ENCODE results near the gene ZFAND3.
A peak's percentile ranks its signal among the peaks of the same experiment; 100 is the strongest.

The ZFAND3 gene

DNA sequence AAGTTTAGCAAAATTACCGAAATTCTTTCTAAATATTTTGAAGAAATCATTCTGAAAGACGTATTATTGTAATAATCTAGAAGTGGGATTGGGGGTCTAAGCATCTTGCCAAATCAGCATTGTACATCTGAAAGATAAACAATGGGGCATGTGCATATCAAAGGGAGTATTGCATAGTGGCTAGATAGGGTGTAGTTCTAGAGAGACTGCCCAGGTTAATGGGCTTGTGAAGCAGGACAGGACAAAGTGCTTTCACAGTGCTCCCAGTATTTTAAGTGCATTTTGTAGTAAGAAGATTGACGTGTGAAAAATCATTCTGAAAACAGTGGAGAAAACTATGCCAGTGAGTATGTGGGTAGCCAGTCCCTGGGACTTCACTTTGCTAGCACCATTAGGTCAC is 236.8 kb downstream of the ZFAND3 start:
- DNase-seq = no peak

DNA sequence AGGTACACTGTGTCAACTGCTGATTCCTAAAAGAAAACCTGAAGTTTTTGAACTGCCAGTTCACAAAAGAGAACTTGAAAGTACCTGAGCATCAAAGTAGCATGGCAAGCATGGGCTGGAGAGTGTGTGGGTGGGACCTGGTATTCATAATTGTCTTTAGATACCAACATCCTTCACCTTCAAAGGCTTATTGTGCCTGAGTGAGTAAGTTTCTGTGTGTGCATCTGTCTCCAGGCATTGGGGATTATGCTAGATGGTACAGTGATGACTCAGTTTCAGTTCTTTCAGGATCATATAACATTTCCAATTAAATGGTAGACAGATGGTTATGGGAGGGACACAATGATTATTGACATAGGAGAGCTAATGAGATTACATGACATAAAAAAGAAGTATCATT is 238.5 kb downstream of the ZFAND3 start:
- DNase-seq = peak; percentile 46

DNA sequence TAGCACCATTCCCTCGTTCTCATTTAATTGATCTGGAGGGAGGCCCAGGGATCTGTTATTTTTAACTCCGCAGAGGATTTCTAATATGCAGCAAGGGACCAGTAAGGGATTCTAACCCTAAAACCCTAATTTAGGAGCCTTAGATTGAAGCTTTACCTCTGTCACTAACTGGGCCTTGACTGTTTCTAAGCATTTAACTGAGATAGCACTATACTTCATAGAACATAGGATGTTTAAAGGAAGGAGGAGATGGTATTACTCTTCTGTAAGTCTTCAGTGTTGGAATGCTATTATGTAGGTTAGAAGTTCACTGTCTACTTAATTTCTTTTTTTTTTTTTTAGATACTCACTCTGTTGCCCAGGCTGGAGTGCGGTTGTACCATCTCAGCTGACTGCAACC is 242.5 kb downstream of the ZFAND3 start:
- DNase-seq = no peak

DNA sequence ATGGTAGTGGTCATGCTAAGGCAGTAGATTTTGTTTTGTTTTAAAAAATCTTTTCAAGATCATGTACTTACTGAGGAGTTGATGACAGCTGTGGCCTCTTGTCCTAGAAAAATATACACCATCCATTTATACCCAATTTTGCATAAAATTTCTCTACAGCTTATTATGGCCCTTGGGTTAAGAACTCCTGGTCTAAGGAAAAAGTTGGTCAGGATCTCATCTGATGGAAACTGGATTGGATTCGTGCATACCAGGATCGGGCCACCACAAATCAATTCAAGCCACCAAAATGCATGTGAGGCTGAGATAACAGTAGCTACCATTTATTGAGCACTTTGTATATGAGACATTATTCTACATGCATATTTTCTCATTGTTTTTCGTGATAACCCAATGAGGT is 244.4 kb downstream of the ZFAND3 start:
- no peak for DNase-seq

DNA sequence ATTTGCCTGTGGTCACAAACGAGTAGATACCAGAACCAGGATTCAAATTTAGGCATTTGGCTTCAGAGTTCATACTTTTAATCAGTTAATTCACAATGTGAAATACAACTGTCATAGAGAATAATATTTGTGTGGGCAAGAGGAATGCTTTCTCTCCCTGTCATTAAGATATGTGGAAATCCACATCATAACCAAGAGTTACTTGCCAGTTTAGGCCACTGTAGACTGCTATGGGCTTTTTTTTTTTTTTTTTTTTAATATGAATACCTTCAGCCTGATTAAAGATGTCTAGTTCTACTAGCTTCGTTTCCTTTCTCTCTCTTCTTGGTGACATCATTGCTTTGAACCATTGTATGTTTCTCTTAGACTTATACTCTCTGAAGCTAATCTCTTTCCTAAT is 244.9 kb downstream of the ZFAND3 start:
- no peak for DNase-seq

DNA sequence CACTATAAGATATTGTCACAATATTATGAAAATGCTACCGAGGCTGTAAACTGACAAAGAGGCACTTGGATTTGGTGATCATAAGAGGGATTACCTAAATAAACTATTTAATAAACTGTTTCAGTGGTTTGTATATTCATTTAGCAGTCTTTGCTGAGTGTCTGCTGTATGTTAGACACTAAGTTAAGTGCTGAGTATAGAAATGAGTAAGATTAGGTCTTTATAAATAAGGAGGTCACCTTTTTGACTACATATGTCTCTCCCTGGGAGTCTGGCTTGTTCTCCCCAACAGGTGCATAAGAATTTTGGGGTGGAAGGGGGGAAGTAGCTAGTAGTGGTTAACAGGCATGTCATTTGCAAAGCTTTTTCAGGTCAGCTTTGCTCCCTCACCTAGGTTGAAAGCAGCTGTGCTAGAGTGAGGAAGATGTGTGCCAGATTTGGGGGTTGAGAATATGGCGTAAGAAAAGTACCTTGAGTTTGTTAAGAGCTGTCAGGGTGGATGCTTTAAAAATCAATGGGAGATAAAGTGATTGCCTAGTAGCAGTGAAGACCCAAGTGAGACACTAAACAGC is 246.3 kb downstream of the ZFAND3 start:
- no peak for DNase-seq

DNA sequence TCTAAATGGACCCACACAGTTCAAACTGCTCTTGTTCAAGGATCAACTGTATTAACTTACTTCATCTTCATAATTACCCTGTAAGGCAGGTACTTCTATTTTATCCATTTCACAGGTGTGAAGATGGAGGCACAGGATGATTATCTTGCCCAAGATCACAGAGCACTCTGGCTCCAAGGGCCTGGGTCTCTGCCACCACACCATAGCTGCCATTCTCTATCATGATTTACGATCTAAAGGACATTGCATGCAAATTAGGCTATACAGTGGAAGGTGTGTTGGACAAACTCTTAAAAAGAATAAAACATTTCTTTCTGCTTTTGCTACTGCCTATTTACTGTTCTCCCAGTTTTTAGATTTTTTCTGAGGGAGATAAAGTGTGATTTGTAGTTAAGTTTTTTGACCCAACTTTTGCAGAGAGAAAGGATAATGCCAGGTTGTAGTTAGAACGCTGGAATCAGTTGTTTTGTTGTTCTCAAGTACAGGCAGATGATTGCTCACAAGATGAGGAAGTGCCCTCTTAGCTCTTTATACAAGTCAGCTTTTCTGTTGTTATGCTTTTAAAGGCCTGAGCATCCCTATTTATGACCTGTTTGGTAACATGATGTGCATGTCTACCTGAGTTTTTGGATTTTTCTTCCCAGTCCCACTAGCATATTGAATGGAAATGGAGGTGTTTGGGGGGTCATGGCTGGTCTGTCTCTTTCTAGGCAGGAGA is 247.9 kb downstream of the ZFAND3 start:
- no peak for DNase-seq

DNA sequence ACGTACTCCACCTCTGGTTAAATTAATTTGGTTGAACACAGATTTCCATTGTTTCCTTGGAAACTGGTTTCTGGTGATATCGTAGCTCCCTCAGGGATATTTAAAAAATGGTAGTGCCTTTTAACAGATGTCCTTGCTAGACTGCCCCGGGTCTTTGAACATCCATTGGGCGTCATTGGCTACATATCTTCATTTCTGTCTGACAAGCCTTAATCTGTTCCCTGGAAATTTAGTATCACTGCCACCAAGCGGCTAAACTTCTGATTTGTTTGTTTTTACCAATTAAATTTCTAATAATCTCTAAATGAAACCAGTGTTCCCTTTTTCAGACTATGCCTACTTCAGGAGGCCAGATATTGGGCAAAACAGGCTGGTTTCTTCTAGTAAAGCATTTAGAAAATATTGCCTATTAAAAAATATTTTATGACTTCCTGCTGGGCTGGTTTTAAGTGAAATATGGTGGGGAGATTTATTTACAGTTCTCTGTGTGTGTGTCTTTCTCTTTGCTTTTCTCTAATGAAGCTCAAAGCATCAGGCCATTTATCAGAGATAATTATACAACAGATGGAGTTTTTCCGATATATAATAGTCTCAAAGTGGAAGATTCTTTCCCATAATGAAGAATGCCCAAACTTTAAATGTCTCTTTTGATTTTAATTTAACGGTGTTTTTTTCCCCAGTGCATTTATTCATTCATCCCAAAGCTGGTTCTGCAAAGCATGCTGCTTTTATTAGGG is 249.5 kb downstream of the ZFAND3 start:
- DNase-seq = no peak

DNA sequence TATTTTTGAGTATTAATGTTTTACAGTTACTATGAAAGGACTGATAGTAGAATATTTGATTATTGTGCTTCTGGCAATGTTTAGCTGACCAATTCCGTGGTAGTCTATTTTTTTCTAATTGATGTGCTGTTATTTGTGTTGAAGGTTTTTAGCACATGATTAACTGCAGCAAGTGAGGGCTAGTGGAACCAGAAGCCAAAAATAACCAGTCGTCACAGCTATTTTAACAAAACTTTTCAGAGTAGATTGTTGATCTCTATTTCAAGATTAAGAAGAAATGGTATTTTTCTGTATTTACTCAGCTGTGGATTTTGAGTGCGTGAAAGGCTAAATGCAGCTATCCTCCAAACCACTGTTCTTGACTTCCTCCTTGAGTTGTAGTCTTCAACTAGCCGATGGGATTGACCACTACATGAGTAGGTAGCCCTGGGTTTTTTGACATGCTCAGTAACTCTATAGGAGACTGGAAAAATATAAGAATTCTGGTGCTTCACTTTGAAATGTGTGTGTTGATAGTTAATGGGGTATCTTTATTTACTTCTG is 258.0 kb downstream of the ZFAND3 start:
- DNase-seq = no peak

DNA sequence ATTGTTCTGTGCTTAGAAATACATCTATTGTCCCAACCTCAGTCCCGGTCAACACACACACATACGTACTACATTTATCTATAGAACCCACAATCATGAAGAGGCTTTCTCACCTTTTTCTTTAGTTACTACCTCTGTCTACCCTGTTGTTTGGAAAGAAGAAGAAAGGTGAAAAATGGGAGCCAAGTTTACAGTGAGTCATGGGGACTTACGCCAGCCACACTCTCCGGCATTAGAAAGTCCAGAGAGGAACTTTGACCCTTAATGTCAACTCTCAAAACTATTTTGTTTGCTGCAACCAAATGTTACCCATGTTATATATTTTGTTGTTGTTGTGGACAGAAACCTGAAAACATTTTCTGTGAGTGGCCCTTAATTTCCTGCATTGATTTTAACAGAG is 259.1 kb downstream of the ZFAND3 start:
- no peak for DNase-seq

DNA sequence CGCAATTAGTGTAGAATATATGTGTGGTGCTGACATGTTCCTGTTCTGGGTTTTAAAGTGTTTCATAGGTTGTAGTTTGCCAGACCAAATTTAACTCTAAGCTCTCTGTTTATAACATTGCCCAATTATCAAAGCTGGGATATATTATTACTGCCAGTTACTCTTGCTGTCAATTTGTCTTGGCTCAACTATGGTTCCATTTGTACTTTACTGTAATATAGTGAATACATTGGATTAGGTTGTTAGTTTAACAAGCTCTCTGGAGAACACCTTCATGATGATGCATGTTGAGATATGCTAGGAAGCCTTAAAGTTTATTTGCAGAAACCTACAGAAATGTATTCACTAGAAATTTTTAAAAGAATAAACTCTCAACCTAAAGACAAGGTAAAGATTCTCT is 259.6 kb downstream of the ZFAND3 start:
- DNase-seq = no peak

DNA sequence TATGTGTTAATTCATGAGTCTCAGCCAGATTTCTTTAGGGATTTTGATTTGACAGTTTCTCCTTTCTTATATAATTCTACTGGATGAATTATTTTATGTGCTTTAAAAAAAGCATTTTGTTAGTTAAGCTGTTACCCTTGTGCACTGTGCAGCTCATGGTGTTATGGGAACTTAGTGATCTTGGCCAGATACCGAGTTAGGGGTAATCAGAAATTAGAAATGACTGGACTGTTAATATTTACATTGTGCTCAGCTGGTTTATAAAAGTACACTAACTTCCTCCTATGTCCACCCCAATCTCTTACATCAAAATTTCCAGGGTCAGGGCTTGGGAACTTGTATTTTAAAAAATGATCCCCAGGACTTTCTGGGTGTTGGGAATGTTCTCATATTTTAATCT is 260.0 kb downstream of the ZFAND3 start:
- no peak for DNase-seq

DNA sequence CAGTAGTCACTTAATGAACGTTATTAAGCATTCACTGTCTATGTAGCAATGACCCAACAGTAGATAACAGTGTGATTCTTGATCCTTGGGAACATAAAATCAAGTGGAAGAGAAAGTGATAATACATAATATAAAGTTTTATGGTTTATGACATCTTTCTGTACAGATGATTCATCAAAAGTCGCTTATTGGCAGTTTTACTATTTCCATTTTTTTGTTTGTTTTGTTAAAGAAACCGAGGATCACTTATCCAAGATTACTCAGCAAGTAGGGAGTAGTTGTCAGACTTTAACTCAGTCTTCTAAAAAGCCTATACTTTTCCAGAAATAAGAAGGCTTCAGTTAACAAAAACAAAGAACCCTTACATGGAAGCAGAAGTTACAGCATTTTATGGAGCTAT is 260.8 kb downstream of the ZFAND3 start:
- DNase-seq = no peak

DNA sequence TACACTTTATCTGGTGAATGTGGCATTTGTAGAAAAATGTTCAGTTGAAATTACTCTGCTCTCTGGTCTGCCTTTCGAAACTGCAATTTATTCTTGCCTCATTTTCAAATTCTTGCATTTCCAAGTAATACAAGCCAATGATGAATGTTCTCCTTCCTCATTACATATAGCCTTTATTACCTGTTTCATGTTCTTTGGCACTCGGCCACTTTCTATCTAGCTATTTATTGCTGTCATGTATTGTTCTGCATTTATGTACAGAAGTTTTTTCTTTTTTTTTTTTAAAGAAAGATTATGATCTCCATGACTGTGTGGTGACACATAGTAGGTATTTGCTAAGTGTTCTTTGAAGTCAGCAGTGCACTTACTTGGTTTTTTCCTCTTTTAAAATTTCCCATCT is 261.4 kb downstream of the ZFAND3 start:
- DNase-seq = no peak

DNA sequence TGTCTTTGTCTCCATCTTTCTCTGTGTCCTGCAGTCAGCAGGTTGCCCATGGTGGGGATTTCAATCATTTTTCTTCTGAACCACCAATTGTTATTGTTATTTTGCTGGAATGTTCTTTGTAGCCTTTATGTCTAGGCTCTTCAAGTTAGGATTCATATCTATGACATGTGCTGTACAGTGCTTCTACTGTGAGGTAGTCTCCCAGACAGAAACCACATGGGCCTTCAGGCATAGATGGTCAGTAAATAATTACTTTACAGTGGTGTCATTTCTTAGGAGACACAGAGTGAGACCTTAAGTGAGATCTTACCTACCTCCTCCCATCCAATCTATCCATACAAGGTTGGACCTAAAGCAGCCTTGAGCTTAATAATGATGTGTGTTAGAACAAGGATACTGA is 265.5 kb downstream of the ZFAND3 start:
- no peak for DNase-seq

DNA sequence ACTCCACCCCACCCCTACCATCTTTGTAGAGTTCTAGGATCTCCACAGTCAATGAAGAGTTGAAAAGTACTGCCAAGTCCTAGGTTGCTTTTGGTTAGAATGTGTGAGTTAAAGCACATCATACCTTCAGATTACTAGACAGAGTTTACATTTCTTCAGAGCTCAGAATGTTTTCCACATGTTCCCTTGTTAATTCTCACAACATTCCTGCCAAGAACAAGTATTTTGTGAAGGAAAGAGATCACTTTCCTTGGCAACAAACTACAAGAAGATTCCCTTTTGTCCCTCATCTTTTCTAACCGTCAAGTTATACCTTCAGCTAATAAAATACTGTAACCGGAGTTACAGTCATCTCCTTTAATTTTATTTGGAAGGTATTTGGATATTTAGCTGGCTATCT is 266.8 kb downstream of the ZFAND3 start:
- no peak for DNase-seq

DNA sequence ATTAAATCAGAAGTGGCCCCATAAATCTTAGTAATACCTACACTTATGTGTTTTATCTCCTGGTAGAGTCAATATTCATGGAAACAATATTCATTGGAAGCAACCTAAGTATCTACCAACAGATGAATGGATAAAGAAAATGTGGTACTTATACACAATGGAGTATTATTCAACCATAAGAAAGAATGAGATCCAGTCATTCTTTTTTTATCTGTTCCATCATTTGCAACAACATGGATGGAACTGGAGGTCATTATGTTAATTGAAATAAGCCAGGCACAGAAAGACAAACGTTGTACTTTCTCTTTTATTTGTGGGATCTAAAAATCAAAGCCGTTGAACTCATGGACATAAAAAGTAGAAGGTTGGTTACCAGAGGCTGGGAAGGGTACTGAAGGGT is 268.5 kb downstream of the ZFAND3 start:
- DNase-seq = no peak

DNA sequence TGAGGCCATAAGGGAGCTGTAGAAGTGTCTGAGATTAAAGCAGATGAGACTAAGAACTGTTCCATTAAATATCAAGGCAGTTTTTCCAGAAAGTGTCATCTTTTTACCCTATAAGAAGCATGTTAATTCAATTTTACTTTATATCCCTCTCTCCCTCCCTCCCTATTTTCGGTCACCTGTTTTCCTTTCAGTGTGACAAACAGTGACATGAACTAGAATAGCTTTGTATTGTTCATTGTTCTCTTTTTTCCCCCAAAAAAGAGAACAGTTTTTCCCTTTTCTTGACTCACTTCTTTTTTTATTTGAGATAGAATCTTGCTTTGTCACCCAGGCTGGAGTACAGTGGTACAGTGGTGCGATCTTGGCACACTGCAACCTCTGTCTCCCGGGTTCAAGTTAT is 269.3 kb downstream of the ZFAND3 start:
- DNase-seq = no peak

DNA sequence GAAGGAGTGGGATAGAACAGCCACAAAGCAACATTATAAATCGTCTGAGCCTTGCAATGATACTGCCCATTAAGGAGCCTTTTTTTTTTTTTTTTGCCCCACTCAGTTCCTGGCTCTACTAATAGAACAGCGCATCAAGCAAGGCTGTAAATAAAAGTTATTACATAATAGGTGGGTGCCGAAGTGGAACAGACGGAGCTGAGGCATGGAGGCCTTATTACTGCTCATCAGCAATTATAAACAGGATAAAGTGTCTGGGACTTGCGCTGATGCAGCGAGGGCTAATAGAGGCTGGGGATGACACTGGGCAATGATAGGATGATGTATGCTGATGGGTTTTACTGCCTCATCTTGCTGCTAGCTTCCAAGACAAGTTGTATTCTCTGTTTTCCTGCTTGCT is 272.1 kb downstream of the ZFAND3 start:
- DNase-seq = no peak

DNA sequence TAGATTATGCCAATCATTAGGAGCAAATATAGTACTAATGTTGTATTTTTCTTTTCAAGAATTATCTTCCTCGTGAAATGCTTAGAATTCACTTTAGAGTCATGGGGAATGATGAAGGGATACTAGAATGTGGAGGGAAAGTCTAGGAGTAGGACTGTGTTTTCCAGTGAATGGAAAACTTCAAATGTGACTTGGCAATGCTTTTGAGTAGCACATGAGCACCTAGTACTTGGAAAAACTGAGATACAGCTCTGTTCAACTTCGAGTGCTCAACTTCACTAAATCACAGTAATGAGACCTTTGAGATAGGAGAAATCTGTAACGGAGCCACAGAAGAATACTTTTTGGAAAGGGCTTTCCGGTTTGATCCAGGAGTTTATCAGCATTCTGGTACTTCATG is 272.9 kb downstream of the ZFAND3 start:
- DNase-seq = no peak

DNA sequence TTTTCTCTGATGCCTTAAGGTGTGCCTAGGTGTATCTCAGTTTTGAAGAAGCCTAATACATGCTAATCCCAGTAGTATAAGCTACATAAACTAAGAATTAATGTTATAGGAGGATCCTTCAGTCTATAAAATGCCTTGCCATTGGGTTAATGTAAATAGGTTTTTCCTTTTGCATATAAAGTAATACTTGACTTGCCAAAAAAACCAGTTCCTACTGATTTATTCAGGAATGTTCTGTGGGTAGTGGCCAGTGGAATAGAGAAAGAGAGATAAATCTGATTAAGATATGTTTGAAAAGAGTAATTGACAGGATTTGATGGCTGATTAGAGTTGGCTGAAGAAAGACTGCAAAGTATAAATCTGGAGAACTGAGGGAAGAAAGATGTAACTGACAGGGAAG is 273.4 kb downstream of the ZFAND3 start:
- DNase-seq = no peak

DNA sequence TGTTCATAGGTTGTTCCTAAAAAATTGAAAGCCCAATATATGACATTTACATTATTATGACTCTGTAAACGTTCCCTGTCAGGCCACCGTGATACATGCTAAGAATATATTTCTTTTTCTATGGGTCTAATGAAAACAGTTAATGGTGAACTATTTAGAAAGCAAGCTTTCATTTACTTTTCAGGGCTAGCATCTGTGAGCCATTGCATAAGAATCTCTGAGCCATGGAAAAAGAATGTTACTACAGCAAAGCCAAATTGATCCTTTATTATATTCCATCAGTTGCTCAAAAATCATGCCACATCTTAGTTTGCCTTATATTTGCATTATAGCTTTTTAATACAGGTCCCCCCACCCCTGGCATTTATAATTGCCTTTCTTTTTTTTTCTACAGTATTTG is 275.5 kb downstream of the ZFAND3 start:
- DNase-seq = no peak

DNA sequence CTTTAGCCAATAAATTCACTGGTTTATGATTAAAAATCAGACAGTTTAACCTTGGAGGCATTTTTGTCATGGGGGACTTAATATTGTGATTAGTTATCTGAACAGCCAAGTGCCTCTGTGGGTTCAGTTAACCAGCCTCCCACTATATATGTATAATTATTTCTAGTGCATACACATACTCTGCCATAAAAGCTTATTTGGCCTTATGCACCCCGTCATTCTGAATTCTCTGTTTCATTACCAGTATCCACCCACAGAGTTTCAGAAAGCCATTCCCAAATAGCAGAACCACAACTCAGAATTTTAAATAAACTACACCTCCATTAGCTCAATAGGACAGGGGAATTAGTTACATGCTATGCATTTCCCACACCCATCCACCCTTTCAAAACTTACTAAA is 279.7 kb downstream of the ZFAND3 start:
- DNase-seq = no peak

DNA sequence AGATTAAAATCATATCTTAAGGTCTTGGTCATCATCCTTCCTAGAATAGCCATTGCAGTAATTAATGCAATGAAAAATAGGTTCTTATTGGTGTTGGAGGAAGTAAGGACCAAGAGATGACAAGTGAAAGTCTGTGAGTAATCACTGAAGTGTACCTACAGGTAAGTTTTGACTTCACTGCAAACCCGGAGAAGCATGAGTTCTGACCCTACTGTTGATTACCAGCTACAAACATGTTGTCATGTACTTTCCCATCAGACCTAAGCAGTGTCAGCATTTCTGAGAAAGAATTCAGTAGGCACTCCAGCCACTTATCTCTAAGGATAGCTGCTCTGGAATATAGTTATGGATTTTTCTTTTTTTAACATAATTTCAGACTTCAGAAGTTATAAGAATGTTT is 280.9 kb downstream of the ZFAND3 start:
- no peak for DNase-seq

All from DMS53 (cell line).